ENCODE measurements around the gene WWTR1. TPM values are rescaled to one million over a fixed set of nuclear protein-coding genes. Genes with fewer than 3 reads are reported as not detected.
A peak's percentile ranks its signal among the peaks of the same experiment; 100 is the strongest.

Gene WWTR1
- polyA plus RNA-seq (2011; rRNA removed) (161 and 164 TPM in 2 replicates), polyA minus RNA-seq (2011; rRNA and poly(A)+ RNA removed) (209 and 230 TPM in 2 replicates)

- H3K9me3 ChIP-seq (ENCODE audit: control insufficient read depth, insufficient read depth, low read length), result no peaks in the 10 kb centered on the region; the same call in 1 of the 2 replicates
- H3K4me3 ChIP-seq (ENCODE audit: low read depth, low read length), result peak within 1 kb of the TSS; percentile 94
- no peak for TF ChIP-seq CTCF (IDR thresholded peaks at IDR 0.05; ENCODE audit: low read depth, low read length)
- H3K27ac ChIP-seq (ENCODE audit: low read depth, low read length), result peak within 1 kb of the TSS; percentile 98
- ChIA-PET CTCF (interaction anchor here (0.9 to 1.9 kb wide), 12 partner anchors 47 to 144 kb away, joined by 3 to 11 read pairs (median 4); no protein-coding TSS in a partner anchor), POLR2A (interaction anchor here (0.6 to 2.7 kb wide), 28 partner anchors 10 to 442 kb away, joined by 3 to 16 read pairs (median 5); partner anchors contain the start of gene COMMD2)
- H3K27me3 ChIP-seq (ENCODE audit: control insufficient read depth, insufficient read depth, low read length), result no peaks in the 10 kb centered on the region
- DNase-seq (ENCODE audit: low read depth, low spot score), result peak; percentile 92
These were observed at the start of gene WWTR1 for GRCh38 chr3:149657926-149658743. WWTR1 (minus strand) TSS chr3:149658025; CDS start chr3:149657306, 719 bp downstream.

GRCh38 chr3:149706905-149707304, 49.1 kb upstream of the WWTR1 start:
- DNase-seq (ENCODE audit: low read depth, low spot score), result peak; percentile 36
- no peak for TF ChIP-seq CTCF (IDR thresholded peaks at IDR 0.05; ENCODE audit: low read depth, low read length)
- no peaks in the 10 kb centered on the region for H3K27me3 ChIP-seq (ENCODE audit: control insufficient read depth, insufficient read depth, low read length)
- ChIA-PET POLR2A (interaction anchor here (0.7 kb wide), 1 partner anchor 49 kb away, joined by 5 read pairs; the partner anchor contains the start of gene WWTR1), CTCF (interaction anchor here (3.1 kb wide), 1 partner anchor 10 kb away, joined by 24 read pairs; no protein-coding TSS in a partner anchor)
- no peak overlapping the region for H3K4me3 ChIP-seq (ENCODE audit: low read depth, low read length)
- no peak overlapping the region for H3K27ac ChIP-seq (ENCODE audit: low read depth, low read length)
- no peaks in the 10 kb centered on the region for H3K9me3 ChIP-seq (ENCODE audit: control insufficient read depth, insufficient read depth, low read length)

DNA sequence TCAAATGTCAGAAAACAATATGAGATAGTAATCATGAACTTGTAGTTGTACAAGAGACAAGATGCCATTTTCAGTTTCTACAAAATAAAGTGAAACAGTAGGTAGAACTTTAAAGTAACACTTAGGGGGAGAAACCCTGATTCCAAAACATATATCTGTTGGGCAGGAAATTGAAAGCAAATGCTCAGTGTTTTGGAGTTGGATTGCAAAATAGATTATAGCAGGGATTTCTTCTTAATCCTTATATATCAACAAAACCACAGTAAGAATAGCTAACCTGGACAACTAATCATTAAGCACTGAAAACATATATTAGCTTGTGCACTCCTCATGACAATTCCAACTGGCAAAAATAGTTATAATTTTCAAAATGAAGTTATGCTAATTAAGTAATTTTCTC, 47.6 kb upstream of the WWTR1 start:
- POLR2A ChIA-PET, result interaction anchor here (1.6 kb wide), 1 partner anchor 47 kb away, joined by 8 read pairs; the partner anchor contains the start of gene WWTR1
- Histone ChIP-seq H3K9me3 (ENCODE audit: control insufficient read depth, insufficient read depth, low read length) (no peaks in the 10 kb centered on the region), H3K27ac (ENCODE audit: low read depth, low read length) (no peak overlapping the region), H3K4me3 (ENCODE audit: low read depth, low read length) (no peak overlapping the region), H3K27me3 (ENCODE audit: control insufficient read depth, insufficient read depth, low read length) (no peaks in the 10 kb centered on the region)
- TF ChIP-seq CTCF (IDR thresholded peaks at IDR 0.05; ENCODE audit: low read depth, low read length), result no peak
- CTCF ChIA-PET, result interaction anchor here (0.6 to 3.1 kb wide), 8 partner anchors 12 to 193 kb away, joined by 3 to 24 read pairs (median 4); partner anchors contain the start of gene WWTR1
- DNase-seq (ENCODE audit: low read depth, low spot score), result no peak

GRCh38 chr3:149703466-149703865, 45.6 kb upstream of the WWTR1 start:
- ChIA-PET POLR2A (interaction anchor here (1.2 to 1.4 kb wide), 2 partner anchors 46 to 149 kb away, joined by 3 to 4 read pairs; partner anchors contain the start of gene WWTR1), CTCF (interaction anchor here (1.1 to 1.3 kb wide), 3 partner anchors 14 to 173 kb away, joined by 3 to 5 read pairs (median 3); no protein-coding TSS in a partner anchor)
- H3K27ac ChIP-seq (ENCODE audit: low read depth, low read length), result peak overlapping the region; percentile 55
- no peaks in the 10 kb centered on the region for H3K27me3 ChIP-seq (ENCODE audit: control insufficient read depth, insufficient read depth, low read length)
- H3K9me3 ChIP-seq (ENCODE audit: control insufficient read depth, insufficient read depth, low read length), result peaks cover 4% of the 10 kb centered on the region; the same call in 1 of the 2 replicates
- TF ChIP-seq CTCF (IDR thresholded peaks at IDR 0.05; ENCODE audit: low read depth, low read length), result no peak
- DNase-seq (ENCODE audit: low read depth, low spot score), result no peak
- no peak overlapping the region for H3K4me3 ChIP-seq (ENCODE audit: low read depth, low read length)
